ENCODE results near the gene SUCLG1.

DNA sequence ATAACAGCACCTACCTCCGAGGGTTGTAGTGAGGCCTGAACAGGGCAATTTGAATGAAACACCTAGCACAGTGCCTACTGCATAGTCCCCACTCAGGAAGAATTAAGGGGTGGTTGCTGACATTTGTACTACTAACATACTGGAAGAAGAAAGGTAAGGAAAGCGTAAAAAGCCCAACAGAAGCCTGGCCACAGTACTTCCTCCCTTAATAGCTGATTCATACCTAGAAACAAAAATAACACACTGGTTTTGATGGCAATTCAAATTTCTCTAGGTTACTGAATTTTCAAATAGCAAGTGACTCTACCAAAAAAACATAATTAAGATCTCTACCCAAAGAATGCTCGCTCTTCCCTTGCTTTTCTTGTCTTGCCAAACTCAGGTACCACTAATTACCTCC lies 16.2 kb downstream of the SUCLG1 start:
- TF ChIP-seq CTCF (IDR thresholded peaks at IDR 0.05; ENCODE audit: poor library complexity) (no peak), EZH2phosphoT487 (IDR thresholded peaks at IDR 0.05; ENCODE audit: low read depth, severe bottlenecking, unreplicated experiment) (no peak), EZH2 (IDR thresholded peaks at IDR 0.05; ENCODE audit: borderline replicate concordance) (no peak)
